PC-3 (cell line): ENCODE data around the gene ZNF366.

ENCODE experiments used
- CTCF ChIP-seq: fragments of 300-600 bp; sonication (generic); conservative IDR thresholded peaks from 2 replicates; pipeline ENCODE4 v1.5.1; 2017; ENCODE audit warnings: antibody characterized with exemption, low read depth, mild to moderate bottlenecking, low read length
- EZH2phosphoT487 ChIP-seq: fragments of 300-600 bp; sonication (generic); IDR thresholded peaks from 2 replicates; pipeline ENCODE4 v1.6.1; 2018; ENCODE audit warnings: mild to moderate bottlenecking, antibody characterized with exemption, low read length, borderline replicate concordance

- TF ChIP-seq CTCF (no peak), EZH2phosphoT487 (no peak)
Measured at GRCh38 chr5:72508241-72509170, 1.3 kb upstream of the ZNF366 start.
